GM12891 (cell line): Measurements from ENCODE around the gene DAB2IP.
"Not testable (repeated sequence)": the region's sequence is repeated elsewhere in the genome, so short reads cannot be mapped to it uniquely, and the experiment has no call there.

Experiments used
- PAX5 ChIP-seq: IDR thresholded peaks from 2 replicates; pipeline ENCODE4 v1.6.1; 2011; ENCODE audit warnings: low read length, moderate library complexity, mild to moderate bottlenecking; ENCODE audit not compliant: insufficient read depth, severe bottlenecking
- POLR2A ChIP-seq: IDR thresholded peaks from 2 replicates; pipeline ENCODE4 v1.6.1; 2011; ENCODE audit warnings: low read depth, low read length, control low read depth
- POLR2AphosphoS5 ChIP-seq: IDR thresholded peaks from 2 replicates; pipeline ENCODE4 v1.6.1; 2011; ENCODE audit warnings: low read depth, low read length, control low read depth
- SPI1 ChIP-seq: IDR thresholded peaks from 2 replicates; pipeline ENCODE4 v1.6.1; 2011; ENCODE audit warnings: low read depth, low read length, control low read depth

DNA sequence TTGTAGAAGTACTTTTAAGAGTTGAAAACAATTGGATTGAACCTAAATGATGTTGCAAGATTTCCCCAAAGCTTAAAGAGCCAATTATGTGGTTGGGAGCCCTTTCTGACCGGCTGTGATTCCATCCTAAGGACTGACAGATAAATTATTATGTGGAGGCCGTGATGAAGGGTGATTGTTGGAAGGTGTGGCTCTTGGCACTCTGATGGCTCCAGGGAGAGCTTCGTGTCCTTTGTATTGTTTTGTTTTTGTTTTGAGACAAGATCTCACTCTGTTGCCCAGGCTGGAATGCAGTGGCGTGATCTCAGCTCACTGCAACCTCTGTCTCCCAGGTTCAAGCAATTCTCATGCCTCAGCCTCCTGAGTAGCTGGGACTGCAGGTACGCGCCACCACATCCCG, 32.5 kb upstream of the DAB2IP start:
- TF ChIP-seq POLR2A, PAX5, POLR2AphosphoS5, SPI1: not testable (repeated sequence)
